Measurements from ENCODE around the gene UNC93A.

Gene UNC93A

DNA sequence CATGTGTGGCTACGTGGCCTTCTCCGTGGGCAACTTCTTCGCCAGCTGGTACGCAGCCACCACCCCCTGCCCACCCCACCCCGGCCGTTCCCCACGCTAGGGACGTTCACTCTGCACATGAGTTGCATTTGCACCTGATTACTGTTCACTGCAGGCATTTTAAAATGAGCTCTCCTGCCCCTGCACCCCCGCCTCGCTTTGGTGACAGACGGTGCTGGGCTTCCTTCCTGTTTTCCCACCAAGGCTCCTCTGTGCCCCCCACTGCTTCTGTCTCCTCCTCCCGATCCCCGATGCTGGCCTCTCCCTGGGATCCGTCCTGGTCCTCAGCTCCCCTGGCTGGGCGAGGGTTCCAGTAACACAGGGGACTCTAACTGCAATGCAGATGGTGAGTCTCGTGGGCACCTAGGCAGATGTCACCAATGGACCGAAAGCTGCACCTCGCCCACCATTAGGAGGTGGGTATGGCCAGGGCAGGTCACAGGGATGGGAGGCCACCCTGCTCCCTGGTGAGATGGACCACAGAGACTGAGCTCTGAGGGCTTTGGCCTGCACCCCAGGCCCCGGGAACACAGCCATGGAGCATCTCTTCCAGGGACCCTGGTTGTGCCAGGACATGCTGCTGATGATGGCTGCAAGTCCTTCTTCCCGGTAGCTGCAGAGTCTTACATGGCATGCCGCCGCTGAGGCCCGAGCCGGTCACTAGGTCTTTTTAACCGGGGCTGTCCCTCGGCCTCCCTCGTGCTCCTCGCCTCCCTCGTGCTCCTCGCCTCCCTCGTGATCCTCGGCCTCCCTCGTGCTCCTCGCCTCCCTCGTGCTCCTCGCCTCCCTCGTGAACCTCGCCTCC, 3.8 kb downstream of the UNC93A start:
- DNase-seq (ENCODE audit: insufficient read length, low spot score) (no peak), FAIRE-seq (no peak)
- TF ChIP-seq POLR2A (IDR thresholded peaks at IDR 0.05; ENCODE audit: low read depth, low read length), result no peak

DNA sequence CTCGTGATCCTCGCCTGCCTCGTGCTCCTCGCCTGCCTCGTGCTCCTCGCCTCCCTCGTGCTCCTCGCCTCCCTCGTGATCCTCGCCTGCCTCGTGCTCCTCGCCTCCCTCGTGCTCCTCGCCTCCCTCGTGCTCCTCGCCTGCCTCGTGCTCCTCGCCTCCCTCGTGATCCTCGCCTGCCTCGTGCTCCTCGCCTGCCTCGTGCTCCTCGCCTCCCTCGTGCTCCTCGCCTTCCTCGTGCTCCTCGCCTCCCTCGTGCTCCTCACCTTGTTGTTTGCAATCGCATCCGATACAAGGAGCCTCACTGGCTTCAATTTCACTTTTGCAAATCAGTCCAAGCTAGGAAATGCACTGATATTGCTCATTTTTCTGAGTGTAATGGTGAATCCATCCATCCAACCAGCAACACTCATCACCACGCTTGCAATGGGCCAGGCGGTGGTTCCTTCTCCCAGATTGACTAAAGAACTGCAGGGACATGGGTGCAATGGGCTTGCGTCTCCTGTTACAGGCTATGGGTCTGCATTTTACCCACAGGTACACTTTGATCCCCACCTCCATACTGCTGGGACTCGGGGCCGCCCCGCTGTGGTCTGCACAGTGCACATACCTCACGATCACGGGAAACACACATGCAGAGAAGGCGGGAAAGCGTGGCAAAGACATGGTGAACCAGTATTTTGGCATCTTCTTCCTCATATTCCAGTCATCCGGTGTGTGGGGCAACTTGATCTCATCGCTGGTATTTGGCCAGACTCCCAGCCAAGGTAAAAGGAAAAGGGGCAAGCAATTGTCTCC, 4.6 kb downstream of the UNC93A start:
- DNase-seq (ENCODE audit: insufficient read length, low spot score) (no peak), FAIRE-seq (no peak)
- TF ChIP-seq POLR2A (IDR thresholded peaks at IDR 0.05; ENCODE audit: low read depth, low read length), result no peak

DNA sequence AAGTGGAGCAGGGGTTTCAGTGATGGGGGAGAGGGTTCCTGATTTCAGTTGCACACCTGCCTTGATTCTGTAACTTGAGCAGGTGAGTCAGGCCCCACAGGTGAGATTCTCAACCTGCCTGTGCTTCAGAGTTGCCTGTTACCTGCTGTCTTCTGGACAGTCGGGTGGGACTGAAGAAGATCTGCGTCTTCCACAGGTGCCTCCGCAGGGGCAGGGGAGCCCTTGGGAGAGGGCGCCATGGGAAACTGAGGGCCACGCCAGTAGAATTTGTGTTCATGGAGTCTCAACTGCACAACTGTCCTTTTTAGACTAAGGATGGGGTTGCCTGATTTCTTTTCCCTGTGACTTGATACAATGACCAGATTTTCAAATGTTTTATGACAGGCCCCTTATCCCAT, 5.2 kb downstream of the UNC93A start:
- DNase-seq (ENCODE audit: insufficient read length, low spot score), result no peak
- no peak for FAIRE-seq

DNA sequence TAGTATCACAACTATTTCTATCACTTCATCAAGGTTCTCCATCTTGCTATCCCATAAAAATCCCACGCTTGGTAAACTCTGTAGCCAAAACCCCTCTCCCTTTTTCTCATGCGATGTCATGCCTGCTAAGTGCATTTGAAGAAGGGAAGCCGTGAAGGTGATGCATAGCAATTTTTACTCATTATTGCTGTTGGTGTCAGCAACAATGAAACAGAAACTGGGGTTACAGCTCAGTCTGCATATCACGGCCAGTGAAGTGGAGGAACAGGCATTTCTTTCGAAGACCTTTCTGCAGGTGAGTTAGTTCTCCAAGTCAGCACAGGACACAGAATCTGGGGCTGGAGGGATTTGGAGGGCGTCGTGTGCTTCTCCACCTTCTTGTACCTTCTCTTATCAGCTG, 5.8 kb downstream of the UNC93A start:
- no peak for FAIRE-seq
- no peak for TF ChIP-seq POLR2A (IDR thresholded peaks at IDR 0.05; ENCODE audit: low read depth, low read length)
- no peak for DNase-seq (ENCODE audit: insufficient read length, low spot score)

More for the DNA sequence above, 5.2 kb downstream of the UNC93A start:
- no peak for TF ChIP-seq POLR2A (IDR thresholded peaks at IDR 0.05; ENCODE audit: low read depth, low read length)

DNA sequence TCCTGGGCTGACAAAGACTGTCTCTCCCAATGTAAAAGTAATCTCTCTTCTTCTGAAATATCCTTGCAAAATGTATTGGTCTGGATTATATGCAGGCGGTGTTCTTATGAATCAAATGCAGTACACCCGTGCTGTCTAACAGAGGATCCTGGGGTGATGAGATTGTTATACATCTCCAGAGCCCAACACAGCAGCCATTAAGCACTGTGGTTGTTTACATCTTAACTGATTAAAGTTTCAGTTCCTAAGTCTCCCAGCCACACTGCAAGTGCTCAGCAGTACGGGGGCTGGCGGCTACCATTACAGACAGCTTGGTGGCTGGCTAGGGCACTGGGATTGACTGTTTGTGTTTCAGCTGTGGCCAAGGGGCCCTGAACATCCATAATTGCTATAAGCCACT, 7.0 kb downstream of the UNC93A start:
- no peak for TF ChIP-seq POLR2A (IDR thresholded peaks at IDR 0.05; ENCODE audit: low read depth, low read length)
- DNase-seq (ENCODE audit: insufficient read length, low spot score) (no peak), FAIRE-seq (no peak)

DNA sequence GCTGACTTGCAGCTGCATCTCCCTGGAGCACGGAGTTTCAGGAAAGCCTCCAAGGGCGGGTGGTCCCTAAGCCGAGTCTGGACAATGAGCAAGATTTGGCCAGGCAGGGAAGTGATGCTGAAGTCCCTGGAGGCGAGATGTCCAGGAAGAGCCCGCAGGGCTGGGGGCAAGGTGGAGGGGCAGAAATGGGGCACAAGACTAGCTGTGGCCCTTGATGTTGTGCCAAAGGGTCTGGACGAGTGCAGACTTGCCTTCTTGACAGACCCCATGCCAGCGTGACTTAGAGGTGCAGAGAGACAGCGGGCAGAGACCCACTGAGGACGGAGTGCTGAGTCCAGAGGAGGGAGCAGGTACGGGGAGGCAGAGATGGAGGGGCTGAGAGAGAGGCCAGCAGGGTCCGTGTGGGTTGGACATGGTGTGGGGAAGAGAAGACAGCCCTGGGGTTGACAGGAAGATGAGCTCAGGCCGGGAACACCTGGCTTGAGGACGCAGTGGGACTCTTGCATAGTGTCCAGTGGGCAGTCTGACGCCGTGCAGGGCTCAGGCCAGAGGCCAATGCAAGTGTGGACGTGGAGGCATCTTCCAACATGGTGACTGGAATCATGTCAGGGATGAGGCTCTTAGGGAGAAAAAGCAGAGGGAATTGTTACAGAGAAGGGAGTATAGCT, 8.7 kb downstream of the UNC93A start:
- DNase-seq (ENCODE audit: insufficient read length, low spot score) (no peak), FAIRE-seq (no peak)
- TF ChIP-seq POLR2A (IDR thresholded peaks at IDR 0.05; ENCODE audit: low read depth, low read length), result no peak

DNA sequence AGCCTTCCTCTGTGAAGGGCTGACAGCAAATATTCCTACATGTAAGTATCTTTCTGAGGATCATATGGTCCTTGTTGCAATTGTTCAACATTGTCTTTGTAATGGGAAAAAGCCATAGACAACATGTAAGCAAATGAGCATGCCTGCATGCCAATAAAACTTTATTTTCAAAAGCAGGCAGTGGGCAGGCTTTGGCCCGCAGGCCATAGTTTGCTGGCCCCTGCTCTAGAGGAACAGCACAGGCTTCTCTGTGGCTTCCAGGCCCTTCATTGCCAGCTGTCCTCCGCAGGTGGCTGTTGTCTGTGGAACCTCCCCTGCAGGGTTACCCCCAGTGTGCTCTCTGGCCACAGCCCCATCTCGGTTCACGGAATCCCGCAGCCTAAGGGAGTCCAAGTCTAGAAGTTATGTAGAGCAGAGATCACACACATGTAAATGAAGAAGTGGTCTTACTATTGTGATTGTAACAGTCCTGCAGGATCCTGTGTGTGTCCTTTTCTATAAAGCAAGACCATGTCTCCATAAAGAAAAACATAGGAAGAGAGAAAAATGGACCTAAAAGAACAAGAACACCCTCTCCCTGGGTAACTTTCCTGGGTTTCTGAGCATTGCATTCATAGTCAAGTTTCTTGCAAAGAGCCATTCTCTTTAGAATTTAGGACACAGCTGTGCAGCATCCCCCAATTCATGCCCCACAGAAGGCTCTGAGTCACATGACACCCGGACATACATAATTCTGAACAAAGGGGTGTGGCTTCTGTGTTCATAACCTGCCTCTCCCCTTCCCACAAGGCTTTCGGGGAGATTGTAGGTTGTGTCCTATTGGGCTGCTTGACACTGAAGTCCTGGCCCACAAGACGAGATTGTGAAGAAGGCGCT, 10.0 kb downstream of the UNC93A start:
- DNase-seq (ENCODE audit: insufficient read length, low spot score), result no peak
- no peak for TF ChIP-seq POLR2A (IDR thresholded peaks at IDR 0.05; ENCODE audit: low read depth, low read length)
- no peak for FAIRE-seq

DNA sequence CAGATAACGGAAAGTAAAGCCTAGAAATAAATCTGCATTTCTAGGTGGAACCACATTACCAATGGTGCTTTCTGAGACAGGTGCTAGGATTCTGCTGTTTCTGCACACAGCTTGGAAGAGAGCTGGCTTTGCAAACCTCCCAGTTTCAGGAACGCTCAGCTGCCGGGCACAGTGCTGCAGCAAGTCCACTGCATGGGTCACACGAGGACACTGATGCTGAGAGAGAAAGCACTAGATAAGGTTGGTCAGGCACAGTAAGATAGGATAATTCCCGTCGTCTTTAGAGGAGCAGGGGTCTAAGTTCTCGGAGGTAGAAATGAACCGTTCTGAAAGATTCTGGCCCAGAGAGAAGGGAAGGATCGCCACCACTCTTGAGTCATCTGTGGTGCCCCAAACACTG, 11.0 kb downstream of the UNC93A start:
- no peak for FAIRE-seq
- no peak for DNase-seq (ENCODE audit: insufficient read length, low spot score)

DNA sequence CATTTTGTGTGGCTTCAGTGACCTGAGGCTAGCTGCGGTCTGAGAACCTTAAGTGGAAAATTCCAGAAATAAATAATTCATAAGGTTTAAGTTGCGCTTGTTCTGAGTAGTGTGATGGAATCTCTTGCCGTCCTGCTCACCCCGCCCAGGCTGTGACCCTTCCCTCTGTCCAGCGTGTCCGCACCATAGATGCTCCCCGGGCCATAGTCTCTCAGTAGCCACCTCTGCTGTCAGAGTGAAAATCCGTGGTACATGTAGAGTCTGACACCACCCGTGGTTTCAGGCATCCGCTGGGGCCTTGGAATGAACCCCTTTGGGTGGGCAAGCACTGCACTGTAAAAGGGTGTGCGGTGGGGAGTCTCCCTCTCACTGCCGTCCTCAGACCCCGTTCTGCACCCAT, 11.7 kb downstream of the UNC93A start:
- FAIRE-seq (no peak), DNase-seq (ENCODE audit: insufficient read length, low spot score) (no peak)
- no peak for TF ChIP-seq POLR2A (IDR thresholded peaks at IDR 0.05; ENCODE audit: low read depth, low read length)

More for the DNA sequence above, 11.0 kb downstream of the UNC93A start:
- TF ChIP-seq POLR2A (IDR thresholded peaks at IDR 0.05; ENCODE audit: low read depth, low read length), result no peak

DNA sequence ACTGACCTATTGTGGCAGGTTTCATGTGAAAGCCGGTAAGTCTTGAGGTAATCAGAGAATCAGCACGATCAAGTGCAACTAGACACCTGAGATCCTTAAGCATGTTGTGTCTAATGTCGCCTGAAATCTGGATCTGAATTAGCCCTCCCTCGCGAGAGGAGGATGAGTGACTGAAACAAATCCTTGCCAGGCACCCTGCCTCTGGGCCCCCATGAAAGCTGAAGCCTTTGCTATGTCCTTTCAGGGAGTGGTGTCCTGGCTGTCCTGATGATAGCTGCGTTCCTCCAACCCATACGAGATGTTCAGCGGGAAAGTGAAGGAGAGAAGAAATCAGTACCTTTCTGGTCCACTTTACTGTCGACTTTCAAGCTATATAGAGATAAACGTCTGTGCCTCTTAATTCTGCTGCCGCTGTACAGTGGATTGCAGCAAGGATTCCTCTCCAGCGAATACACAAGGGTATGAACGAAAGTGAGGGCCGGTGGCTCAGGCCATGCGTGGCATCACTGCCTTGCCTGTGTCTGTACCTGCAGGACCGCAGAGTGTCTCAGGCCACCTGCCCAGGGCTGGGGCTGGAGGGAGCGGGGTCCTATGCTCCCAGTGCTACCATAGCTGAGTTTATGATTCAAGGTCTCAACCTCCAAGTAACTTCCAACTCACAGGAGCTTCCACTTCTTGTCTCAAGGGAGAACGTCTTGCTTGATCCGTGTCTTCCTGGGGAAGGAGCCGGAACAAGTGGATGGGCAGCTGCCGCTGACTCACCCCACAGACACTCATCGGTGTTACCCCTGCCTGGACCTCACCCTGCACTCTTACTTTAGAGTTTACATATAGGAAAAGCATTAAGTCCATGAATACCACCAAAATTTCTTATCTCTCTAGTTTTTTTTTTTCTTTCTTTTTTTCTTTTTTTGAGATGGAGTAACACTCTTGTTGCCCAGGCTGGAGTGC, 12.8 kb downstream of the UNC93A start:
- DNase-seq (ENCODE audit: insufficient read length, low spot score) (no peak), FAIRE-seq (no peak)
- no peak for TF ChIP-seq POLR2A (IDR thresholded peaks at IDR 0.05; ENCODE audit: low read depth, low read length)

DNA sequence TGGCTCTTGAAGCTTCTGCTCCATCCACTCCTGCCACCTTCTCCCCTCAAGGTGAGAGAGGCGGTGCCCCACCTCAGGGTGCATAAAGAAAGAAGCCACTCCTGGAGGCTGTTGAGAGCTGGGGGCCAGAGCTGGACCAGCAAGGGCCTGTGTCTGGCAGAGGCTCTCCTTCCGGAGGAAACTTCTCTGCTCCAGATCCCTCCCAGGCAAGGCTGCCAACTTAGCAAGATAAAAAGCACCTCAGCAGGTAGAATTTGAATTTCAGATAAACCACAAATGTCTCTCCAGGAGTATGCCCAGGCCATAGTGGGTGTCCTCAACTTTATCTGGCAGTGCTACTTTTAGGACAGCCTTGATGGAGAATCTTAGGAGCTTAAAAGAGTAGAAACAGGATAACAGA, 13.8 kb downstream of the UNC93A start:
- TF ChIP-seq POLR2A (IDR thresholded peaks at IDR 0.05; ENCODE audit: low read depth, low read length), result no peak
- FAIRE-seq, result no peak
- DNase-seq (ENCODE audit: insufficient read length, low spot score), result no peak

DNA sequence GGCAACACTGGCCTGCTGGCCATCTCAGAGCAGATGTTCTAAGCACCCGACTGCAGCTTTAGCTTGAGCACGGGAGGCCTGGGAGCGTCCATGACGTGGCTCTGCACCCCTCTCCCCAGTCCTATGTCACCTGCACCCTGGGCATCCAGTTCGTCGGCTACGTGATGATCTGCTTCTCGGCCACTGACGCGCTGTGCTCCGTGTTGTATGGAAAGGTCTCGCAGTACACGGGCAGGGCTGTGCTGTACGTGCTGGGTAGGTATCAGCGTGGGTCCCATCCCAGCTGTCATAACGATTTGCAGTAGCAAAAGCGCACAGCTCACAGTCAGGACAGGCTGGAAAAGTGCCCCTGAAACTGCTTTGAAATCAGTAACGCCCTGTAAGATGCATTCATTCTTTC, 14.7 kb downstream of the UNC93A start:
- DNase-seq (ENCODE audit: insufficient read length, low spot score) (no peak), FAIRE-seq (no peak)
- 0 out of 2 replicates have a peak, but pooled peaks have one; percentile 9 for TF ChIP-seq POLR2A (IDR thresholded peaks at IDR 0.05; ENCODE audit: low read depth, low read length)

Measured in H54 (cell line).